PFSK-1 (cell line): Measurements from ENCODE around the gene MIEN1.

Experiments
- FOXP2 ChIP-seq: optimal IDR thresholded peaks from 2 replicates; pipeline ENCODE3; 2011; ENCODE audit warnings: borderline replicate concordance, control low read depth, inconsistent platforms; ENCODE audit not compliant: insufficient read depth; ENCODE audit errors: extremely low read length, extremely low read depth
- POLR2AphosphoS5 ChIP-seq: IDR thresholded peaks from 2 replicates; pipeline ENCODE4 v1.6.1; 2012; ENCODE audit warnings: low read depth, mild to moderate bottlenecking, control low read depth, low read length, moderate library complexity
- SIN3A ChIP-seq: IDR thresholded peaks from 2 replicates; pipeline ENCODE4 v1.6.1; 2012; ENCODE audit warnings: mild to moderate bottlenecking, low read length, moderate library complexity, borderline replicate concordance; ENCODE audit not compliant: insufficient read depth
- TAF1 ChIP-seq: IDR thresholded peaks from 2 replicates; pipeline ENCODE4 v1.6.1; 2012; ENCODE audit warnings: low read length, control low read depth, borderline replicate concordance; ENCODE audit not compliant: insufficient read depth
- TF ChIP-seq, protein P1 (sequence below), 2 experiments: IDR thresholded peaks; 2 replicates each; pipeline versions ENCODE4 v1.6.1 to v1.8.0; 2011 to 2012; ENCODE audit warnings: low read depth in 2 of 2, low read length in 2 of 2, control low read depth in 1 of 2, inconsistent platforms in 1 of 2, mild to moderate bottlenecking in 1 of 2, moderate library complexity in 1 of 2; ENCODE audit not compliant: insufficient read depth in 1 of 2

DNA sequence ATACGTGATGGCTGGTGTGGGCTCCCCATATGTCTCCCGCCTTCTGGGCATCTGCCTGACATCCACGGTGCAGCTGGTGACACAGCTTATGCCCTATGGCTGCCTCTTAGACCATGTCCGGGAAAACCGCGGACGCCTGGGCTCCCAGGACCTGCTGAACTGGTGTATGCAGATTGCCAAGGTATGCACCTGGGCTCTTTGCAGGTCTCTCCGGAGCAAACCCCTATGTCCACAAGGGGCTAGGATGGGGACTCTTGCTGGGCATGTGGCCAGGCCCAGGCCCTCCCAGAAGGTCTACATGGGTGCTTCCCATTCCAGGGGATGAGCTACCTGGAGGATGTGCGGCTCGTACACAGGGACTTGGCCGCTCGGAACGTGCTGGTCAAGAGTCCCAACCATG, 5.6 kb downstream of the MIEN1 start:
- no peak for TF ChIP-seq POLR2AphosphoS5
- TF ChIP-seq, protein P1, sequence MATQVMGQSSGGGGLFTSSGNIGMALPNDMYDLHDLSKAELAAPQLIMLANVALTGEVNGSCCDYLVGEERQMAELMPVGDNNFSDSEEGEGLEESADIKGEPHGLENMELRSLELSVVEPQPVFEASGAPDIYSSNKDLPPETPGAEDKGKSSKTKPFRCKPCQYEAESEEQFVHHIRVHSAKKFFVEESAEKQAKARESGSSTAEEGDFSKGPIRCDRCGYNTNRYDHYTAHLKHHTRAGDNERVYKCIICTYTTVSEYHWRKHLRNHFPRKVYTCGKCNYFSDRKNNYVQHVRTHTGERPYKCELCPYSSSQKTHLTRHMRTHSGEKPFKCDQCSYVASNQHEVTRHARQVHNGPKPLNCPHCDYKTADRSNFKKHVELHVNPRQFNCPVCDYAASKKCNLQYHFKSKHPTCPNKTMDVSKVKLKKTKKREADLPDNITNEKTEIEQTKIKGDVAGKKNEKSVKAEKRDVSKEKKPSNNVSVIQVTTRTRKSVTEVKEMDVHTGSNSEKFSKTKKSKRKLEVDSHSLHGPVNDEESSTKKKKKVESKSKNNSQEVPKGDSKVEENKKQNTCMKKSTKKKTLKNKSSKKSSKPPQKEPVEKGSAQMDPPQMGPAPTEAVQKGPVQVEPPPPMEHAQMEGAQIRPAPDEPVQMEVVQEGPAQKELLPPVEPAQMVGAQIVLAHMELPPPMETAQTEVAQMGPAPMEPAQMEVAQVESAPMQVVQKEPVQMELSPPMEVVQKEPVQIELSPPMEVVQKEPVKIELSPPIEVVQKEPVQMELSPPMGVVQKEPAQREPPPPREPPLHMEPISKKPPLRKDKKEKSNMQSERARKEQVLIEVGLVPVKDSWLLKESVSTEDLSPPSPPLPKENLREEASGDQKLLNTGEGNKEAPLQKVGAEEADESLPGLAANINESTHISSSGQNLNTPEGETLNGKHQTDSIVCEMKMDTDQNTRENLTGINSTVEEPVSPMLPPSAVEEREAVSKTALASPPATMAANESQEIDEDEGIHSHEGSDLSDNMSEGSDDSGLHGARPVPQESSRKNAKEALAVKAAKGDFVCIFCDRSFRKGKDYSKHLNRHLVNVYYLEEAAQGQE (IDR thresholded peaks at IDR 0.05; ENCODE audit: insufficient read depth in 1 of 2, low read depth in 2 of 2, low read length in 2 of 2): no peak
- no peak for TF ChIP-seq TAF1
- TF ChIP-seq SIN3A: no peak
- no peak for TF ChIP-seq FOXP2
